Measurements from ENCODE around the gene KCNC1.

DNA sequence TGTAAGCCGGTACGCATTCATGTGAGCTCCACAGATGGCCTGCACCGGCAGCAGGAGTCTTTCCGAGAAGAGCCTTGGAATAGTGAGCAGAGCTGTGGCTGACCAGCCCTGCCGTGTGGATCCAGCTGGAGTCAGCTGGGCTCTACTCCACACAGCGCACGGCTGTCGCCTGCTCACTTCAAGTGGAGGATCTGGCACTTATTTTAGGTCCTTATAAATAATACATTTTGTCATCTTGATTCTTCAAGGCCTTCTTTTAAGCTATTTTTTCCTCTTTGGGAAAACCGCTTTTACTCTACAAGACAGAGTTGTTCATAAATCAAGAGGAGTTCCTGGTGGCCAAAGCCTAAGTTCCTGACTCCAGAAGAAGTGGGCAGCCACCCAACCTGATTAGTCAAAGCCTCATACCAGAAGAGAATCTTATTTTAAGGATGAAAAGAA is 93.8 kb downstream of the KCNC1 start:
- TF ChIP-seq, protein P1, sequence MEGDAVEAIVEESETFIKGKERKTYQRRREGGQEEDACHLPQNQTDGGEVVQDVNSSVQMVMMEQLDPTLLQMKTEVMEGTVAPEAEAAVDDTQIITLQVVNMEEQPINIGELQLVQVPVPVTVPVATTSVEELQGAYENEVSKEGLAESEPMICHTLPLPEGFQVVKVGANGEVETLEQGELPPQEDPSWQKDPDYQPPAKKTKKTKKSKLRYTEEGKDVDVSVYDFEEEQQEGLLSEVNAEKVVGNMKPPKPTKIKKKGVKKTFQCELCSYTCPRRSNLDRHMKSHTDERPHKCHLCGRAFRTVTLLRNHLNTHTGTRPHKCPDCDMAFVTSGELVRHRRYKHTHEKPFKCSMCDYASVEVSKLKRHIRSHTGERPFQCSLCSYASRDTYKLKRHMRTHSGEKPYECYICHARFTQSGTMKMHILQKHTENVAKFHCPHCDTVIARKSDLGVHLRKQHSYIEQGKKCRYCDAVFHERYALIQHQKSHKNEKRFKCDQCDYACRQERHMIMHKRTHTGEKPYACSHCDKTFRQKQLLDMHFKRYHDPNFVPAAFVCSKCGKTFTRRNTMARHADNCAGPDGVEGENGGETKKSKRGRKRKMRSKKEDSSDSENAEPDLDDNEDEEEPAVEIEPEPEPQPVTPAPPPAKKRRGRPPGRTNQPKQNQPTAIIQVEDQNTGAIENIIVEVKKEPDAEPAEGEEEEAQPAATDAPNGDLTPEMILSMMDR (IDR thresholded peaks at IDR 0.05; ENCODE audit: low read depth, low read length), result no peak
- no peak for TF ChIP-seq EZH2phosphoT487 (IDR thresholded peaks at IDR 0.05; ENCODE audit: low read depth)
